ENCODE measurements around the gene WDR45B.
"Not testable (repeated sequence)": the region's sequence is repeated elsewhere in the genome, so short reads cannot be mapped to it uniquely, and the experiment has no call there.

The WDR45B gene

GRCh38 chr17:82582709-82583108 lies 65.5 kb downstream of the WDR45B start:
- no peak for DNase-seq (ENCODE audit: low spot score)

- no peak for DNase-seq (ENCODE audit: low spot score)
Observed at GRCh38 chr17:82582213-82582612, 66.0 kb downstream of the WDR45B start.

- DNase-seq (ENCODE audit: low spot score), result not testable (repeated sequence)
Observed at GRCh38 chr17:82579969-82580368, 68.3 kb downstream of the WDR45B start.

GRCh38 chr17:82577300-82577699 lies 70.9 kb downstream of the WDR45B start:
- no peak for DNase-seq (ENCODE audit: low spot score)

GRCh38 chr17:82575581-82576221 lies 72.5 kb downstream of the WDR45B start:
- DNase-seq (ENCODE audit: low spot score), result not testable (repeated sequence)

GRCh38 chr17:82574041-82574440 lies 74.2 kb downstream of the WDR45B start:
- DNase-seq (ENCODE audit: low spot score), result no peak

- DNase-seq (ENCODE audit: low spot score), result no peak
Observed at GRCh38 chr17:82571855-82572254, 76.4 kb downstream of the WDR45B start.

- DNase-seq (ENCODE audit: low spot score), result no peak
Observed at GRCh38 chr17:82570277-82570676, 78.0 kb downstream of the WDR45B start.

- DNase-seq (ENCODE audit: low spot score), result no peak
Observed at GRCh38 chr17:82569621-82570020, 78.6 kb downstream of the WDR45B start.

- DNase-seq (ENCODE audit: low spot score), result no peak
Observed at GRCh38 chr17:82568997-82569393, 79.2 kb downstream of the WDR45B start.

- DNase-seq (ENCODE audit: low spot score), result no peak
Observed at GRCh38 chr17:82567286-82567685, 81.0 kb downstream of the WDR45B start.

GRCh38 chr17:82566129-82566960 lies 81.9 kb downstream of the WDR45B start:
- no peak for DNase-seq (ENCODE audit: low spot score)

GRCh38 chr17:82565551-82565950 lies 82.7 kb downstream of the WDR45B start:
- no peak for DNase-seq (ENCODE audit: low spot score)

Measured in CD4-positive, alpha-beta T cell treated with Interleukin-15 for 4 hours (primary cell).